Measurements from ENCODE around the gene FTCD.
A peak's percentile ranks its signal among the peaks of the same experiment; 100 is the strongest.

The FTCD gene

DNA sequence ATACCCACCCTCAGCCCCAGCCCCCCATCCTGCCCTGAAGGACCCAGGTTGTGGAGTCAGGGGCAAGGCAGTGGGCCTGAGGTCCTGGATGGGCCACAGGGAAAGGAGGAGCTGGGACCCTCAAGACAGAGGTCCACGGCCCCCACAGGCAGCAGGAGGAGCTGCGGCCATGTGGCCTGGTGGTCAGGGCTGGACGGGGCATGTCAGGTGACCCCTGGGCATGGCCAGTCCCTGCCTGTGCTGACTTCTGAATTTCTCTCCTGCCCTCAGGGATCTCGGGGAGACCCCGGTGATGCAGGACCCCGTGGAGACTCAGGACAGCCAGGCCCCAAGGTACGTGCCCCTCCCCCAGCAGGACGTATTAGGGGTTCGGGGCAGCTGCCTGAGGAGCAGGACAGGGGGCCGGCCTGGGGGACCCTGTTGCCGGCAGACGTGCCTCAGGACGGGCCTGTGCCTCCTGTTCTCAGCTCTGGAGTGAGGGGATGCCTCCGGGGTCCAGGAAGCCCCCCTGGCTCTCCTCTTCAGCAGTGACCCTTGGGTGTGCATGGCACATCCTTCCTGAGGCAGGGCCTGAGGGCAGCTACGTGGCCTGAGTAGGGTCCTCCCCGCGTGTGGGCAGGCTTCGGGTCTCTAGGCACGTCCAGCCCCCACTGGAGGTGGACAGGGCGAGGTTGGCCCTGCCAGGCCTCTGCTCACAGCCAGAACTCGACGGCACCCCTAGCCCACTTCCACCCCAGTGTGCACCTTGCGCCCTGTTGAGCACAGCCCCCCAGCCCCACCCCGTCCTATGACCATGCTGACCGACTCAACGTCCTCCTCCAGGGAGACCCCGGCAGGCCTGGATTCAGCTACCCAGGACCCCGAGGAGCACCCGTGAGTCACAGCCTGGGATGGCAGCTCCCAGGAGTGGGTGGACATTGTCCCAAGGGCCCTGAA lies 33.8 kb downstream of the FTCD start:
- DNase-seq: no peak

DNA sequence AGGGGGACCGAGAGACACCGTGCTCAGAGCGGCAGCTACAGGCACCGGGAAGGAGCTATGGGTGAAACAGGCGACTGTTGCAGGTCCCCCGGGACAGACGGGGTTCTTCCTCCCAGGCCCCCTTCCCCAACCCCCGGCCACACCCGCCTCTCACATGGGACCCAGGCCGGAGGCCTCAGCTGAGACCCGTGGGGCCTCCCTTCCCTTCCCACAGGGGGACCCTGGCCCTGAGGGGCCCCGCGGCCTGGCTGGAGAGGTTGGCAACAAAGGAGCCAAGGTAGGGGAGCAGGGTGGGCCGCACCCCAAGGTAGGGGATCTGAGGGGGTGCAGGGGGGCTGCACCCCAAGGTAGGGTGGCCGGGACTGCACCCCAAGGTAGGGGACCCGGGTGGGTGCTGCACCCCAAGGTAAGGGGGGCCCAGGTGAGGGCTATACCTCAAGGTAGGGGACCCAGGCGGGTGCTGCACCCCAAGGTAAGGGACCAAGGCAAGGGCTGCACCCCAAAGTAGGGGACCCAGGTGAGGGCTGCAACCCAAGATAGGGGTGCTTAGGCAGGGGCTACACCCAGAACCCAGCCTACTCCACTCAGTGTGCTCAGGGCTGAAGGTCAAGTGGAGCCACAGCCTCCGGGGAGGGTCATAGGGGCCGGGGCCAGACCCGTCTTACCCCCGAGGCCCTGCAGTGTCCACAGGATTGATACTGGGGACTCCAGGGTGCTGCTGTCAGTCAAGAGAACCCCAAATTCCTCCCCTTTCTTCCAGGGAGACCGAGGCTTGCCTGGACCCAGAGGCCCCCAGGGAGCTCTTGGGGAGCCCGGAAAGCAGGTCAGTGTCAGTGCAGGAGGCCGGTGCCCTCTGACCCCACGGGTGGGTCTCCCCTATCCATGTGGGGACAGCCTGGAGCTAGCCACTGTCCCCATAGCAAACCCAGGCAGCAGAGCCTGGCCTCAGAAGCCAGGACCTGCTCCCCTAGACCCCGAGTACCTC lies 34.8 kb downstream of the FTCD start:
- no peak for DNase-seq

DNA sequence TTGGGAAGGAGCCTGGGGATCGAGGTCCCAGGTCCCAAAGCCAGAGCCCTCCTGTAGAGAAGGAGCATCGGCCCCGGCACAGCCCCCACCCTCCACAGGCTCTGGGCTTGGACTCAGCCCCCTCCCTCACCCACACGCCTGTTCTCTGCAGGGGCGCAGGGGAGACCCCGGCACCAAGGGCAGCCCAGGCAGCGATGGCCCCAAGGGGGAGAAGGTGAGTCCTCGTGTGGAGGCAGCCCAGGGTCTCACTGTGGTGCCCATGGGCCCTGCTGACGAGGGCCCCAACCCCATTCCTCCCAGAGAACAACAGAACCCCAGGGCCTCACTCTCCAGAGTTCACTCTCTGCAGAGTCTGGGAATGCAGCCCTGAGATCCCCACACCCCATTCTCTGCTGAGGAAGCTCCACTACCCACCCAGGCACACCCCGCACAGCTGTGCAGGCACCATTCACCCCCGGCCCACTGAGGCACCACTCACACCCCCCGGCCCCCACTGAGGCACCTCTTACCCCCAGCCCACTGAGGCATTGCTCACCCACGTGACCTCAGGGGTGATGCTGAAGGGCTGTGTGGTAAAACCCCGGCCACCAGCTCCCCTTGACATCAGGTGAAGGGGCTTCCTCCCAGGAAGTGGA lies 35.6 kb downstream of the FTCD start:
- no peak for DNase-seq

DNA sequence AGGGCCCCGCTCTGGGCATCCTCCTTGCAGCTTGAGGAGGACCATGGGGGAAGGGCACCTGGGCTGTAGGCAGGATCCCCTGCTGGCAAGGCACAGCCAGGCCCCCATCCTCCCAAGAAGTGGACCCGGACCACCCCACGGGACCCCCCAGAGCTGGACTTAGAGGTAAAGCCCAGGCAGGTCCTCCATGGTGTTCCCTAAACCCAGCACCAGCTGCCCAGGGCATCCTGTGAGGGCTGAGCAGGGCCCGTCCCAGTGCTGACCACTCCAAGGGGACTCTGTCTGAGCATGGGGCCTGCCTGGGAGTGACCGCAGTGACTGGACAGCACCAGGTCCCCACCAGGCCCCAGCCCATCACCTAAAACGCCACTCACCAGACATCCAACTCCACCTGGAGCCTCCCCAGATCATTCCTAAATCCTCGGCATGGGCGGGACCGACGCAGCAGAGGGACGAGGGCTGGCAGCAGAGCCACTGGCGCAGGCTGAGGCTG lies 36.2 kb downstream of the FTCD start:
- no peak for DNase-seq

DNA sequence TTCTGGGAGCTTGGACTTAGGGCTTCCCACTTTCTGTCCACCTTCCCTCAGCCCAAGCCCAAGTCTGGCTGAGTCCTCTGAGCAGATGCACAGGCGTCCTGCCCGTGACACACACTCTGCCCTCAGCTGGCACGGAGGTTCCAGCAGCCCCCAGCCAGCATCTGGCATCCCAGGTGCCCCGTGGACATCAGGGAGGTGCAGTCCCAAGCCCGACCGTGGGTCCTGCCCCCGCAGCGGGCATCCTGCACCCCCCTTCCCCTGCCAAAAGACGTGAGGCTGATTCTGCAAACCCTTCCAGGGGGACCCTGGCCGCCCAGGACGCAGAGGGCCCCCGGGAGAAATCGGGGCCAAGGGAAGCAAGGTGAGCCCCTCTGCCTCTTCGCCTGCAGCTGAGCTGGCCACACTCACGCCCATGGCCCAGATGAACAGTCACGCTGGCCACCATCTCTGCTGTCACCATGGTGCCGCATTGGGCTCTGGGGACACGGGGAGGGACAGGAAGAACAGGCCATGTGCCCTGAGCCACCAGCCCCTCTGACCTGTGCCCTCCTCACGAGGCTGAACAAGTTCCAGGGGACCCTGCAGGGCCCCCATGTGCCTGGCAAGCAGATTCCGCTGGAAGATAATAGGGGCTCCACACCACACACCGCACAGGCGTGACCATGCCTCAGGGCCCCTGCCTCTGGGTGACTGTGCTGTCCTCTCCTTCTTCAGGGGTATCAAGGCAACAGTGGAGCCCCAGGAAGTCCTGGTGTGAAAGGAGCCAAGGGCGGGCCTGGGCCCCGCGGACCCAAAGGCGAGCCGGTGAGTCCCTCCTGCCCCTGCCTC lies 36.8 kb downstream of the FTCD start:
- no peak for DNase-seq

DNA sequence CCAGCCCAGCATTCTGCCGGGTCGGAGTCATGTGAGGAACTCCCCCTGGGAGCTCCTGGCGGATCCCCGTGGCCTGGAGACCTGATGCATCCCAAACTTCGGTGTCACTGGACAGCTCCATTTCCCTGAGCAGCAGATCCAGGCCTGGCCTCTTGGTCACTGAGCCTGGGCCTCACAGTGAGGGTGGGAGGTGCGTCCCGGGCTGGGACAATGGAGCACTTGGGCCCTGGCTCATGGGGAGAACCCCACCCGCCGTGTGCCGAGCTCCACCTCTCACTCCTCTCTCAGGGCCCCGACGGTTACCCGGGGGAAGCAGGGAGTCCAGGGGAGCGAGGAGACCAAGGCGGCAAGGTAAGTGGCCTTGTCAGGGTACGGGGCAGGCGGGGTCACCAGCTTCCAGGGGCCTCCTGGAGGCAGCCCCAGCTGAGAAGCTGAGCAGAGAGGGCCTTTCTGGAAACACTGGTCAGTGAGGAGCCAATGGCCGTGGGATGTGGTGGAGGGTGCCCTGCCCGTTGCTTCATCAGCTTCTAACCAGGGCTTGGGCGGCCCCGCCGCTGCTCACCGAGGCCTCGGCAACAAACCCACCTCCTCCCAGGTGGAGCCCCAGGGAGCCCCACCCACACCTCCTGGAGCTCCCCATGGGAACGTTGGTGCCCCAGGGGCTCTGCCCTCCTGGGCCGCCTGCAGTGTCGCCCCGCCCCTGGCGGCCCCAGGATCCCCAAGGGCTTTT lies 37.6 kb downstream of the FTCD start:
- no peak for DNase-seq

DNA sequence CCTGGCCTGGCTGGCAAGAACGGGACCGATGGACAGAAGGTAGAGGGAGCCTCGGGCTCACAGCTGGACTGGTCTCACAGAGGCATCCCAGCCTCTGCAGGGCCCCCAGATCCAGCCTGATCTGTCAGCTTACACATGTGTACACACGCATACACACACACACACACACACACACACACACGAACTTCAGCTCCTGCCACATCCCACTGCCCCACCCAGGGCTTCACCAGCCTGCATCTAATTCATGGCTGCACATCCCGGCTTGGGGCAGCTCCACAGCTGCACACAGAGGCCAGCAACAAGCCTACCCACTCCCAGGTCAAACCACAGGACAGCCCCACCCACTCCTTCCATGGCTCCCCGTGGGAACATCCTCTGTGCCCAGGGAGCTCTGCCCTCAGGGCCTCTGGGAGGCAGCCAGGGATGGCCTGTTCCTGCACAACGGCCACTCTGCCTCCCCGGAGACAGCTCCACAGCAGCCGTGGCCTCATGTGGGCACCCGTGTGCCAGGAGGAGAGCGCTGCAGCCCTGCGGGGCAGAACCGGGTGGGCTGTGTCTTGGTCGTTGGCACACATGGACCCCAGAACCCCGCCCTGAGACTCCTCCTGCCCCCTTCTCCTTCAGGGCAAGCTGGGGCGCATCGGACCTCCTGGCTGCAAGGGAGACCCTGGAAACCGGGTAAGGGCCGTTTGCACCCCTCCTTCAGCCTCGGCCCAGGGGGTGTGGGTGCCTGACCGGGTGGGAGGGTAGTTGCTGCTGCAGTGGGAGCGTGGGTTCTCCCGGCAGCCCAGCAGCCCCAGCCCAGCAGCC lies 38.4 kb downstream of the FTCD start:
- DNase-seq: no peak

DNA sequence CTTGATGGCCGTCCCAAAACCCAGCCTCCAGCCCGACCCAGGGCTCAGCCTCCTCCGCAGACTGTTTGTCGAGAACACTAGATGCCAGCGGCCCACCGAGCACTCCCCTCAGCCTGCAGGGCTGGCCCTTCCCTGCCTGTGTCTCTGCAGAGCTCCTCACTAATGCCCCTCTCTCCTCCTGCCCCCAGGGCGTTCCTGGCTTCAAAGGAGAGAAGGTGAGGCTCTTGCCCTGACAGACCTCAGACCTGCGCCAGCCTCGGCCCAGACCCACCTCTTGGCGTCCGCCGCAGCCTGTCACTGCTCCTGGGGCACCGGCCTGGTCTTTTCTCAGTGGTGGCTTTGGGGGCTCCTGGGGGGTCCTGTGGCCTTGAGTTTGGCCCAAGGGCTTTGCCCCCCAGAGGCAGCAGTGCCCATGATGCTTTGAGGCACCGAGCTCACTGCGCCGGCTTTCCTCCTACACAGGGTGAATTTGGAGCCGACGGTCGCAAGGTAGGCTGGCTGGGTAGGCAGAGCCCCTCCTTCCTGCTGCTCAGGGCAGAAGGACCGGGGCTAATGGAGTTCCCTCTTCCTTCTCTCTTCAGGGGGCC lies 39.1 kb downstream of the FTCD start:
- no peak for DNase-seq

DNA sequence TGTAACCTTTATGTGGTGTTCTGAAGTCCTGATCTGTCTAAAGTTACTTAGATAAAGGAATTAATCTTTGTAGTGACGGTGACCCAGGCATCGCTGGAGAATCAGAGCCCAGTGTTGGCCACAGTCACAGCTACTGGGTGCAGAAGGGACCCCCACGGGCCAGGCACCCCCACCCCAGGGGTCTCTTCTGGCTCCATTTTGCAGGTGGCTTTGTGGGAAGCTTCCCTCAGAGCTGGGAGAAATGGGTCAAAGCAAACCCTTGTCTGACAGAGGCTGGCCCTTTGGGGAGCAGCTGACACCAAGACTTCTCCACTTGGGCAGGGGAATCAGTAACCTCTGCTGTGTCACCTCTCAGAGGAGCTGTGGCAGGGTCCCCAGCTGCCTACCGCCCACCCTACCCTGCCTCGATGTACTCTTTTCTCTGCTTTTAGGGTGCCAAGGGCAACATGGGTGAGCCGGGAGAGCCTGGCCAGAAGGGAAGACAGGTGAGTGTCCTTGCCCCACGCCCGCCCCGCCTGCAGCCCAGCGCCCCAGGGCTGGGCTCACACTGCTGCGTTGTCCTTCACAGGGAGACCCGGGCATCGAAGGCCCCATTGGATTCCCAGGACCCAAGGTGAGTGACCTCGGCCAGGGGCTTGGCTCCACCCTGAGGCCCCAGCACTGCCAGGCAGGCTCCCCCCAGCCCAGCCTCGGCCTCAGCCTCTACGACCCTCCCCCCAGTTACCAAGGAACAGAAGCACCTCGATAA lies 39.8 kb downstream of the FTCD start:
- no peak for DNase-seq

DNA sequence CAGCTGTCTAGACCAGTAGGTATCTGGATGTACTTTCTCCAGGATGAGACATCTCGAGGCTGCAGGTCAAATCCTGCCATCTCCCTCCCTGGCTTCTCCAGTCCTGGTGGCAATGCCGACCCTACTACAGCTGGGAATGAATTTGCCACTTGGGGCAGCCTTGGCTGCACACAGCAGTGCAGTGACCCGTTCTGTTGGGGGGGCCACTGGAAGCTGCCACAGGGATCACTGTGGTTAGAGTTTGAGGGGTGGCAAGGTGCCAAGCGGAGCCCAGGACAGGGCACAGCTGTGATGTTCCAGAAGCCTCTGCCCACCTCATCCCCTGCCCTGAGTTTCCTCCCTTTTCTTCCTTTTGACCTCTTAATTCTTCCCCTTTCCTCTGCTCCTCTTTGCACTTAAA lies 40.4 kb downstream of the FTCD start:
- DNase-seq: no peak

DNA sequence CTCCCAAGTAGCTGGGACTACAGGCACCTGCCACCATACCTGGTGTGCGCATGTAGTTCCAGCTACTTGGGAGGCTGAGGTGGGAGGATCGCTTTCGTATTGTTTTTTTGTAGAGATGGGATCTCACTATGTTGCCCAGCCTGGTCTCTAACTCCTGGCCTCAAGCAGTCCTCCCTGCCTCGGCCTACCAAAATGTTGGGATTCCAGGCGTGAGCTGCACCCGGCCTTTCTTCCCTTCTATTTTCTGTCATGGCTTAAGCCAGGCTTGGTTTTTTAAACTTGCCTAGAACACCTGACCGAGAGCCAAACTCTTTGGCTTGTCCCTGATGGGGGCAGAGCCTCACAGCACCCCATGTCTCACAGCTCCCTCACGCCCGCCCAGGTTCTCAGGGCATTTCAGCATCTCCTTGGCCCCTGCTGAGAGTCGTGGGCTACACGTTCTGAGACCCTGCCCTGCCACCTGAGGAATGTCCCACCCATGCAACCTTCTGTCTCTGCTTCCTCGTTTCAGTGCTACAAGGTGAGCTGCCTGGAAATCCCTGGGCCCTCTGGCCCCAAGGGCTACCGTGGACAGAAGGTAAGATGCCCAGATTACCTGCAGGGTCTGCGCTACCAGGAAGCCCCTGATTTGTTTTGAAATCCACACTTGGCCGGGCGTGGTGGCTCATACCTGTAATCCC lies 41.7 kb downstream of the FTCD start:
- DNase-seq: no peak

DNA sequence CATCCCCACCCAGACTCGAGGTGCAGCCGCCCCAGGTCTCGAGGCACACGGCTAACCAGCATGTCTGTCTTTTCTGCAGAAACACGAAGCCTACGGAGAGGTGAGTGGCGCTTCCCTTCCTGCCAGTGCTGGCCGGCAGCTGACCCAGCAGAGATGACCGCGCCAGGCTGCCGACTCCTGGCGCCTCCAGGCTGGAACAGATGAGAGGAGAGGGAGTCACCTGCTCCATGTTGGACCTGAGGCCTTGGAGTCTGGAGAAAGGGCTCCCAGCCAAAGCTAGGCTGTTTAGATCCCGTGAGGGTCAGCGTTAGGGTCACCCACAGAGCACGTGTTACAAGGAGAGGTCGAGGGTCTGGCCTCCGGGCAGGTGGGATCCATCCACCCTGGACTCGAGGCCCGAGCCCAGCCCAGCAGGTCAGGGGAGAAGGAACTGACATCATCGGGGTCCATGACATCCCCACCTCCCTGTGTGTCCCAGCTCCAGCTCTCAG lies 42.6 kb downstream of the FTCD start:
- peak; percentile 18 for DNase-seq

DNA sequence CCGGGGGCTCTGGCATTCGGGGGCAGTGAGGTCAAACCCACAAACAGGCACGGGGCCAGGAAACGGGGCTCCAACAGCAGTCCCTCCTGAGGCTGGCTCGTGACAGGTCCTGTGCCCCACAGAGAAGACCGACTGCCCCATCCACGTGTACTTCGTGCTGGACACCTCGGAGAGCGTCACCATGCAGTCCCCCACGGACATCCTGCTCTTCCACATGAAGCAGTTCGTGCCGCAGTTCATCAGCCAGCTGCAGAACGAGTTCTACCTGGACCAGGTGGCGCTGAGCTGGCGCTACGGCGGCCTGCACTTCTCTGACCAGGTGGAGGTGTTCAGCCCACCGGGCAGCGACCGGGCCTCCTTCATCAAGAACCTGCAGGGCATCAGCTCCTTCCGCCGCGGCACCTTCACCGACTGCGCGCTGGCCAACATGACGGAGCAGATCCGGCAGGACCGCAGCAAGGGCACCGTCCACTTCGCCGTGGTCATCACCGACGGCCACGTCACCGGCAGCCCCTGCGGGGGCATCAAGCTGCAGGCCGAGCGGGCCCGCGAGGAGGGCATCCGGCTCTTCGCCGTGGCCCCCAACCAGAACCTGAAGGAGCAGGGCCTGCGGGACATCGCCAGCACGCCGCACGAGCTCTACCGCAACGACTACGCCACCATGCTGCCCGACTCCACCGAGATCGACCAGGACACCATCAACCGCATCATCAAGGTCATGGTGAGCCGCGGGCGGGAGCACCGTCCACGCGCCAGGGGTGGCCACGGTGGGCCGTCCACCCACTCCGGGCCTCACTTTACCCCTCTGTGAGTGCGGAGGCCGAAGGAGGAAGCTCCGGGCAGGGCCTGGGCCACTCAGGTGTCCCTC lies 43.3 kb downstream of the FTCD start:
- DNase-seq: peak; percentile 10

DNA sequence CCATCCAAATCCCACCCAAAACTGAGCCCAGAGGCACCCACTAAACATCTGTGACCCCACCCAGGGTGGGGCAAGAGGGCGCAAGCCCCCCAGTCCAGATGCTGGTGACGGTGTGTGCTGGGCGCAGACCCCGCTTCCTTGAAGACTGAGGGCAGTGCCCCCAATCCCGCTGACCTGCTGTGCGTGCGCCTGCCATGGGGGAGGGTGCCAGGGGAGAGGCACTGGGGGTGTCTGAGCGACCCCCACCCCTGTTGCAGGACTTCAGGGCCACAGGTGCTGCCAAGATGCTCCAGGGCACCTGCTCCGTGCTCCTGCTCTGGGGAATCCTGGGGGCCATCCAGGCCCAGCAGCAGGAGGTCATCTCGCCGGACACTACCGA lies 44.2 kb downstream of the FTCD start:
- peak; percentile 4 for DNase-seq

DNA sequence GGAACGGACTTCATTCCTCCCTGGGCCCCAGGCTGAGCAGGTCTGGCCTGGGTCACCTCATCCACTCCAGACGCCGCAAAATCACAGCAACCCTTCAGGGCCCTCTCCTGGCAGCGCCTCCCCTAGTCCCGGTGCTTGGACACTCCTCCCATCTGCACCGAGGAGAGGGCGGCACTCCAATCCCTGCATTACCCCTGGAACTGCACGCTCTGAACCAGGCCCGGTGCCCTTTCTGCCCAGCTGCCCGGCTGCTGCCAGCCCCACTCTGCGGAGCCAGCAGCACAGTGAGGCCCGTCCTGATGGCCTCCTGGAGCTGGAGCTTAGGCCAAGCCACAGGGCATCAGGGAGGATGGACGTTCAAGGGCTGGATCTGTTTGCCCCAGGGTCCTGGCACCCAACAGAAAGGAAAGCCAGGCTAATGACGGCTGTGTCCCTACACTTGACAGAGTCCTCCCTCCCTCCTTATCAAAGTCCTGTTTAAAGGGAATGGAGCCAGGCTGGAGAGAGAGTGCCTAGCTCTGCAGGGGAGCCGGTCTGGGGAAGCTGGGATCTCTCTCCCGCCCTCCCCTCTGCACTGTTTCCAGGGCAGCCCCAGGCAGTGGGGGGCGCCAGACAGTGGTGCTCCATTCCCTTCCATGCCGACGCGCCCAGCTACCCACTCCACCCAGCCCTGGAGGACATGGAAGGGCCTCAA lies 44.7 kb downstream of the FTCD start:
- DNase-seq: peak; percentile 10

DNA sequence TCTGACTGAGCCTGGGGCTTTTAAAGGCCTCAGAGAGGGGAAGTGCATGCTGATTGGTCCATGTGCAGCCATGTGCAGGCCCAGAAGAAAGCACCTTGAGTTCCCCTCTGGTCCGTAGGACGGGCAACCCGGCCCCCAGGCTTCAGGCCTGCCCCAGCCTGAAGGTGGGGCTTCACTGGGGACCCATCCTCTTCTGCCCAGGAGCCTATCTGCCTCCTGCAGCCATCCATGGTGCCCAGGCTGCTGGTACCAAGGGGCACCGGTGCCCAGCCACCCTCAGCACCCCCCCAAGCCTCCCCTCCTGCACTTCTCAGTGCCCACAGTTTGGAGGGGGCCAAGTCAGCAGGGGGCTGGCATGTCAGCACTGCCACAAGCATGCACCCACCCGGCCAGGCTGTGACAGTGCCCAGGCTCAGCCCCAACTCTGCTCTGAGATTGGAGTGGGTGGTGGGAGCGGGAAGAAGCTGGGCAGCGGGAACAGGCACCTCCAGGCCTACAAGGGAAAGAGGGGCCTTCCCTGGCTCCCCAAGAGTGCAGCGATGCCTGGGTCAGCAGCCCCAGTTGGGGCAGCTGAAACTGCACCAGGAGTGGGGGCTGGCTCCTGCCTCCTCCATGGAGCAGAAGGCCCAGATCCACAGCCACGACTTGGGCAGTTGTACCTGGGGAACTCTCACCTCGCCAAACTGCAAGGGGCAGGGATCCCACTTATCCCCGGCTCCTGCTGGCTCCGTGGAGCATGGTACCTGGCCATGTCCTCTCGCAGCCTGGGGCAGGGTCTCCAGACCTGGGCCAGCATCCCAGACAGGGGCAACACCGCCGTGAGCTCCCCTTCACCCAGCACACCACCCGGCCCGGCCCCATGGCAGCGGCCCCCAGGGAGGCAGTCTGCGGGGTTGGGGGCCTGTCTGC lies 45.8 kb downstream of the FTCD start:
- peak; percentile 4 for DNase-seq
